ENCODE data around the gene GJC1.

Gene GJC1

GRCh38 chr17:44848257-44848795, 18.2 kb upstream of the GJC1 start:
- in situ Hi-C loops (cut with MboI; ENCODE audit: low sequenced_read_pairs, unreplicated experiment): no loop called here
- no peak for TF ChIP-seq CTCF (IDR thresholded peaks at IDR 0.05; ENCODE audit: borderline replicate concordance, control extremely low read depth, extremely low read depth, insufficient read depth, missing control alignments)
- DNase-seq (ENCODE audit: low spot score): no peak

DNA sequence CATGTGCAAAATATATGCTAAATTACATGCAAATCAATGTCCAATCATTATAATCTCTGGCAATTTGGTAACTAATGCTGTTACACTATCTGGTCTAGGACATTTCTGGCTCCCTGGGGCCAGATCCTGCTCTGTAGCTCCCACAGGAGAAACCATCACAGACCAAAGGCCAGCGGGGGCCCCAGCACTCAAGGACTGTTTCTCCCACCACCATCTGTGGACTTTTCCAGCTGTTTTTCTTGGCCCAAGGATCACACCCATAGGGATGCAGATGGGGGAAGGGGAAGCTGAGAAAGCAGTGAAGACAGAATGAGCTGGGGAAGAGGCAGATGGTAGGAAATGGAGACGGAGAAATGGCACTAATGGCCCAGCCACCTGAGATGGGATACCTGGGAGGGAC, 17.5 kb upstream of the GJC1 start, which contains the start of gene HIGD1B:
HIGD1B (plus strand) TSS at position 298 of the 400 bp plus-strand sequence. CDS start 270 bp downstream, outside the sequence.
- in situ Hi-C loops (cut with MboI; ENCODE audit: low sequenced_read_pairs, unreplicated experiment): no loop called here
- no peak for TF ChIP-seq CTCF (IDR thresholded peaks at IDR 0.05; ENCODE audit: borderline replicate concordance, control extremely low read depth, extremely low read depth, insufficient read depth, missing control alignments)
- DNase-seq (ENCODE audit: low spot score): no peak

DNA sequence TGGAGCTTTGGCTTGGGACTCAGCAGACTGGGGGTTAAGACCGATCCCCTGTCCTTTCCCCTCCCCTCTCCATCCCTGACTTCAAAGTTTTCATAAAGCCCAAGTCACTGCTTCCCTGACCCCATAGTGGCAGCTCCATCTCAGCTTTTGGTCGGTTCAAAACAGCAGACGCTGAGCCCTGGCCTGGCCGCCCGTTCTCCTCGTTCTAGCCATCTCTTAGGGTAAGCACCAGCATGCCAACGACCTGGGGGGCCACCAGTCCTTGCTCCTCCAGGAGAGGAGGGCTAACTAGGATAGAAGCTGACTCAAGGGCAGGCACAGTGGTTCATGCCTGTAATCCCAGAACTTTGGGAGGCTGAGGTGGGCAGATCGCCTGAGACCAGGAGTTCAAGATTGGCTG, 16.1 kb upstream of the GJC1 start:
- in situ Hi-C loops (cut with MboI; ENCODE audit: low sequenced_read_pairs, unreplicated experiment): no loop called here
- no peak for TF ChIP-seq CTCF (IDR thresholded peaks at IDR 0.05; ENCODE audit: borderline replicate concordance, control extremely low read depth, extremely low read depth, insufficient read depth, missing control alignments)
- no peak for DNase-seq (ENCODE audit: low spot score)

- no peak for TF ChIP-seq CTCF (IDR thresholded peaks at IDR 0.05; ENCODE audit: borderline replicate concordance, control extremely low read depth, extremely low read depth, insufficient read depth, missing control alignments)
- in situ Hi-C loops (cut with MboI; ENCODE audit: low sequenced_read_pairs, unreplicated experiment): no loop called here
- no peak for DNase-seq (ENCODE audit: low spot score)
Observed at GRCh38 chr17:44844390-44844830, 14.3 kb upstream of the GJC1 start.

DNA sequence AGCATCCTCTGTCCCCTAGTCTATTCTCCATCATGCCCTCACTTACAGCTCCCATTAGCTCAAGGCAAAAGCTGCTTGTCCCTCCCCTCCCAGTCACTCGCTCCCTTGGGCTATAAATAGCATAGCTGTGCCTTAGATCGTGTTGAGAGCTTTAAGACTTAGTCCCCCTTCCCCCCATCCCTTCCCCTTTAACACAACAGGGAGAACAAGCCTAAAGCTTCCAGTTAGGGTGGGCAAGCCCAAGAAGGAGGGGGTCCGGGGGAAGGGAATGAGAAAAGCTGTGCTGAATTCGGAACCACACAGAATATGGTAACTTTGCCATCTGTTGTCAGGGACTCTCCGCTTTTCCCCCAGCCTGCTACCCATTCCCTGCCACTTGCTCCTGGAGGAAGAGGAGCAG, 12.7 kb upstream of the GJC1 start:
- no peak for TF ChIP-seq CTCF (IDR thresholded peaks at IDR 0.05; ENCODE audit: borderline replicate concordance, control extremely low read depth, extremely low read depth, insufficient read depth, missing control alignments)
- no peak for DNase-seq (ENCODE audit: low spot score)
- in situ Hi-C loops (cut with MboI; ENCODE audit: low sequenced_read_pairs, unreplicated experiment): no loop called here

DNA sequence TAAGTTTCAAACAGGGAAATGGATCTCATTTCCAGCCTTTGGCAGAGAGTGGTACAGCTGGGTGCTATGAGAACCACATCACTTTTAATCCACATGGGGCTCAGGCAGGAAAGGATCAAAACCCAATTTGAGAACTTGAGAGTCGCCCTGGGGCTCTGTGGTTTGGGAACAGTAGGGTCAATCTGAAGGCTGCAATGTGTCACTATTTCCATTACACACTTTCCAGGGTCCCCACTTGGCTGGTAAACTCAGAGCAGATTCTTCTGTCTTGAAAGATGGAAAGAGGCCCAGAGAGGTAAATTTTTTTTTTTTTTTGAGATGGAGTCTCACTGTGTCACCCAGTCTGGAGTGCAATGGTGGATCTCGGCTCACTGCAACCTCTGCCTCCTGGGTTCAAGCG, 10.8 kb upstream of the GJC1 start:
- no peak for TF ChIP-seq CTCF (IDR thresholded peaks at IDR 0.05; ENCODE audit: borderline replicate concordance, control extremely low read depth, extremely low read depth, insufficient read depth, missing control alignments)
- in situ Hi-C loops (cut with MboI; ENCODE audit: low sequenced_read_pairs, unreplicated experiment): no loop called here

More for the DNA sequence above, 10.8 kb upstream of the GJC1 start:
- DNase-seq (ENCODE audit: low spot score): no peak

Measured in GM13976 (cell line).